ENCODE data around the gene NBR1. TPM values are rescaled to one million over a fixed set of nuclear protein-coding genes. Genes with fewer than 3 reads are reported as not detected.
A peak's percentile ranks its signal among the peaks of the same experiment; 100 is the strongest.
"Not testable (repeated sequence)": the region's sequence is repeated elsewhere in the genome, so short reads cannot be mapped to it uniquely, and the experiment has no call there.

Gene NBR1
- total RNA-seq, 6 experiments from 2014 or later = 34.7 to 71.0 (median 49.2) TPM

- TF ChIP-seq CTCF (IDR thresholded peaks at IDR 0.05) = no peak
- TF ChIP-seq POLR2A (IDR thresholded peaks at IDR 0.05) = no peak
- ATAC-seq (no peak), DNase-seq (no peak)
- no peaks in the 10 kb centered on the region for H3K9me3 ChIP-seq
- H3K27me3 ChIP-seq = no peaks in the 10 kb centered on the region
- 90% methylated on average over 4 of the region's 5 CpGs for WGBS (ENCODE audit: insufficient coverage, low coverage, low lambda C conversion rate, missing lambda C conversion rate)
- H3K36me3 ChIP-seq = no peaks in the 10 kb centered on the region
- H3K4me1 ChIP-seq = no peaks in the 10 kb centered on the region
- no peak overlapping the region for H3K4me3 ChIP-seq
- intact Hi-C loops (cut with DNase I) = loop anchor here in 1 of 2 donors (10.0 kb wide), 1 partner anchor 117 kb away; the partner anchor contains the start of genes RND2 and VAT1
- no peak overlapping the region for H3K27ac ChIP-seq
These were observed 28.9 kb upstream of the NBR1 start for GRCh38 chr17:43142153-43142552.

DNA sequence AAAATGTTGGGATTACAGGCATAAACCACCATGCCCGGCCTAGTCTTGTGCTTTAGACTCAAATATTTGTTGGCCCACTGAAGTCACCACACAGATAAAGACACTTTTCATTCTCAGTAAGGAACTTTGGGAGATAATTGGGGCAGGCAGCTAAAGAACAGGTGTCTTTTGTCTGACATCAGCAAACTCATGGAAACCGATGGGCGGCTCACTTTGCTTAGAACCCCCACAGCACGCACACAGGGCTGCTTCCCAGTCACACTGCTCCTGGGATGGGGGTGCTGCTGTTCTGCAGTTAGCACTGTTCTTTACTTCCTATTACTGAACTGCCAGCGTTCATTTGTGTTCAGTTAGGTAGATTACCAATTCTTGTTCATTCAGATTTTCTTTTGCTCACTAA lies 27.8 kb upstream of the NBR1 start:
- DNase-seq = no peak

DNA sequence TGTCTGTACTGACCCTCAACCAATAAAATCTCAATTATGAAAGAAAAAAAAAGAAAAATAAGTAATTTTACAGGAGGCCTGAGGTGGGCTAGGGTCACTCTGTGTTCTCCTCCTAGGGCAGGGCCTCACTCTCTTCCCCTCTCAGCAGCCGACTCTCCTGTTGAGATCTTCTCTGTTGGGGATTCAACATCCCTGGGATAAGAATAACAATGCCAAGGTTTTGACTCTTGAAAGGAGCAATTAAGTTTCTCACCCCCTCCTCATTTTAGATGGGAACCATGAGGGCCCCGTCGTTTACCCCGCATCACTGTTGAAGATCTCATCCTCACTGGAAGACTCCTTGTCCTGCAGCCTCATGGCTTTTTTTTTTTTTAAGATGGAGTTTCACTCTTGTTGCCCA lies 24.4 kb upstream of the NBR1 start:
- TF ChIP-seq CTCF (IDR thresholded peaks at IDR 0.05) (no peak), POLR2A (IDR thresholded peaks at IDR 0.05) (no peak)
- H3K36me3 ChIP-seq = no peaks in the 10 kb centered on the region
- H3K4me3 ChIP-seq = no peak overlapping the region
- peaks cover 0 to 3% (median 0%) of the 10 kb centered on the region in 4 donors for H3K4me1 ChIP-seq
- WGBS (ENCODE audit: insufficient coverage, low coverage, low lambda C conversion rate, missing lambda C conversion rate) = 90% methylated on average over 3 of the region's 4 CpGs
- no peak for DNase-seq
- no peak overlapping the region for H3K27ac ChIP-seq
- H3K9me3 ChIP-seq = no peaks in the 10 kb centered on the region
- no peak for ATAC-seq
- intact Hi-C loops (cut with DNase I) = loop anchor here in 1 of 2 donors (10.0 kb wide), 1 partner anchor 122 kb away; the partner anchor contains the start of genes RND2 and VAT1
- H3K27me3 ChIP-seq = no peaks in the 10 kb centered on the region

More for the DNA sequence above, 27.8 kb upstream of the NBR1 start:
- no peaks in the 10 kb centered on the region for H3K9me3 ChIP-seq
- H3K27ac ChIP-seq = no peak overlapping the region
- H3K36me3 ChIP-seq = no peaks in the 10 kb centered on the region
- no peak for TF ChIP-seq CTCF (IDR thresholded peaks at IDR 0.05)
- no peak for TF ChIP-seq POLR2A (IDR thresholded peaks at IDR 0.05)
- 80% methylated on average over 1 of the region's 5 CpGs for WGBS (ENCODE audit: insufficient coverage, low coverage, low lambda C conversion rate, missing lambda C conversion rate)
- no peak overlapping the region for H3K4me3 ChIP-seq
- no peaks in the 10 kb centered on the region for H3K4me1 ChIP-seq
- ATAC-seq = no peak
- intact Hi-C loops (cut with DNase I) = loop anchor here in 1 of 2 donors (10.0 kb wide), 1 partner anchor 118 kb away; the partner anchor contains the start of genes RND2 and VAT1
- H3K27me3 ChIP-seq = no peaks in the 10 kb centered on the region

DNA sequence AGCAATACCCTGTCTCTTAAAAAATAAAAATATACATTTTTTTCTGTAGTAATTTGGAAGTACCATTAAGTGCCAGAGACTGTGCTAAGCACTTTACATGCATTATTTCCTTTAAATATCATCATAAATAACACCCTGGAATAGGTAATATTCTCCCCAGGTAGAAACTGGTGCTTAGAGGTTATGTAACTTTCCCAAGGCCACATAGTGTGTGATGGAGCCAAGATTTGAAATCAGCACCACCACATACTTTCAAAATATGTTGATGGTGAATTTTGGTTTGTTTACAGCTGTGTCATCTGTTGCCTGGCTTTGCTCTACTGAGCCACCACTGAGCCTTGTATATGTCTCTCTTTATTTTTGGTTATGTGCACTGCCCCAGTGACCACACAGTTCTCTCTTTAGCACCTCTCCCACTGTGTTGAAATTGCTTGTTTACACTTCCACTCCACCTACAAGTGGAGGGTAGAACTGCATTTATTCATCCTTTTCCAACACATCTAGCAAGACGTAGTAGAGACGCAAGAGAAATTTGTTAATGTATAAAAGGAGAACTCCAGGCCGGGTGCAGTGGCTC lies 19.0 kb upstream of the NBR1 start:
- H3K27ac ChIP-seq = peak overlapping the region in 1 of 3 donors; percentile 2
- H3K9me3 ChIP-seq = no peaks in the 10 kb centered on the region
- ATAC-seq (peak; percentile 80 to 92 (median 90)), DNase-seq (no peak)
- H3K36me3 ChIP-seq = no peaks in the 10 kb centered on the region
- no peaks in the 10 kb centered on the region for H3K27me3 ChIP-seq
- intact Hi-C loops (cut with DNase I) = no loop called here
- no peak overlapping the region for H3K4me3 ChIP-seq
- peaks cover 0 to 13% (median 0%) of the 10 kb centered on the region in 4 donors for H3K4me1 ChIP-seq
- no peak for TF ChIP-seq POLR2A (IDR thresholded peaks at IDR 0.05)
- peak in 2 of 4 donors; percentile 4 to 7 for TF ChIP-seq CTCF (IDR thresholded peaks at IDR 0.05)
- 56% methylated on average over 3 of the region's 3 CpGs for WGBS (ENCODE audit: insufficient coverage, low coverage, low lambda C conversion rate, missing lambda C conversion rate)

- H3K9me3 ChIP-seq; ATAC-seq; DNase-seq; intact Hi-C loops (cut with DNase I); H3K27me3 ChIP-seq; H3K36me3 ChIP-seq; H3K4me3 ChIP-seq: not testable (repeated sequence)
- Histone ChIP-seq H3K4me1 (peaks cover 0 to 13% (median 0%) of the 10 kb centered on the region in 4 donors), H3K27ac (peak overlapping the region in 1 of 3 donors; percentile 2)
- WGBS (ENCODE audit: insufficient coverage, low coverage, low lambda C conversion rate, missing lambda C conversion rate) = 67% methylated on average over 3 of the region's 3 CpGs
These were observed 17.7 kb upstream of the NBR1 start for GRCh38 chr17:43153197-43153835.

Measured in right lobe of liver (tissue), 6 donors.